Adrenal gland (tissue), 5 donors: ENCODE measurements around the gene ERC1.

Experiments
- CTCF ChIP-seq, 6 experiments: fragments of 450-650 bp in 4 of 6; fragments of 200-600 bp in 2 of 6; sonication (generic) in 1 of 6; IDR thresholded peaks; 1 replicate in 5 of 6; 2 replicates in 1 of 6; pipeline versions ENCODE4 v1.5.1 to v1.8.0; 2016 to 2021; ENCODE audit warnings: antibody characterized with exemption in 6 of 6, mild to moderate bottlenecking in 2 of 6, moderate library complexity in 1 of 6
- POLR2A ChIP-seq, 2 donors: fragments of 450-650 bp; IDR thresholded peaks; one replicate each; pipeline ENCODE4 v1.6.1; 2017; ENCODE audit warnings: antibody characterized with exemption in 2 of 2, mild to moderate bottlenecking in 2 of 2, moderate library complexity in 1 of 2
- donor health status: DM: no; HTN: no; CAD: no.

GRCh38 chr12:977156-977555 lies 13.9 kb upstream of the ERC1 start:
- TF ChIP-seq POLR2A (IDR thresholded peaks at IDR 0.05) (no peak), CTCF (IDR thresholded peaks at IDR 0.05) (no peak)
